DMS79 treated with DMSO at 0.1 percent for 48 hours (cell line): ENCODE results near the gene RBM41.
"Not testable (repeated sequence)": the region's sequence is repeated elsewhere in the genome, so short reads cannot be mapped to it uniquely, and the experiment has no call there.

ENCODE experiments used
- DNase-seq: peaks from one replicate; lab custom pipeline; 2025; lab: John Stamatoyannopoulos, UW

Gene RBM41

GRCh38 chrX:107118322-107119147 is at the start of gene RBM41:
Gene RBM41 (minus strand): TSS chrX:107118822. CDS start chrX:107118773, 49 bp downstream.
- DNase-seq: peak; percentile 73

GRCh38 chrX:107168257-107168656 is 49.6 kb upstream of the RBM41 start:
- DNase-seq: no peak

- no peak for DNase-seq
These were observed 48.7 kb upstream of the RBM41 start for GRCh38 chrX:107167163-107167921.

- not testable (repeated sequence) for DNase-seq
These were observed 39.0 kb upstream of the RBM41 start for GRCh38 chrX:107157618-107158017.

GRCh38 chrX:107155621-107156430 is 37.2 kb upstream of the RBM41 start:
- DNase-seq: not testable (repeated sequence)

- peak; percentile 14 for DNase-seq
These were observed 36.4 kb upstream of the RBM41 start for GRCh38 chrX:107154787-107155620.

GRCh38 chrX:107153005-107153404 is 34.4 kb upstream of the RBM41 start:
- no peak for DNase-seq

- no peak for DNase-seq
These were observed 28.0 kb upstream of the RBM41 start for GRCh38 chrX:107146670-107147069.

GRCh38 chrX:107135965-107136307 is 17.3 kb upstream of the RBM41 start:
- DNase-seq: no peak

- no peak for DNase-seq
These were observed 16.7 kb upstream of the RBM41 start for GRCh38 chrX:107135049-107135964.

- no peak for DNase-seq
These were observed 5.1 kb upstream of the RBM41 start for GRCh38 chrX:107123750-107124149.

GRCh38 chrX:107119283-107119682 is 661 bp upstream of the RBM41 start:
- no peak for DNase-seq

- no peak for DNase-seq
These were observed 665 bp downstream of the RBM41 start for GRCh38 chrX:107117993-107118321.

GRCh38 chrX:107107459-107107858 is 11.2 kb downstream of the RBM41 start:
- DNase-seq: no peak

- no peak for DNase-seq
These were observed 15.6 kb downstream of the RBM41 start for GRCh38 chrX:107102980-107103379.

GRCh38 chrX:107076158-107076557 is 42.5 kb downstream of the RBM41 start:
- no peak for DNase-seq

GRCh38 chrX:107057731-107058130 is 60.9 kb downstream of the RBM41 start:
- not testable (repeated sequence) for DNase-seq

GRCh38 chrX:107054978-107055377 is 63.6 kb downstream of the RBM41 start:
- DNase-seq: no peak

- no peak for DNase-seq
These were observed 68.4 kb downstream of the RBM41 start for GRCh38 chrX:107050195-107050709.

GRCh38 chrX:107047622-107048021 is 71.0 kb downstream of the RBM41 start:
- no peak for DNase-seq
